ENCODE measurements around the gene SETD6. TPM values are rescaled to one million over a fixed set of nuclear protein-coding genes. Genes with fewer than 3 reads are reported as not detected.

SETD6 gene
- total and polyA plus RNA-seq, 2 of the 8 experiments (the other 6 are each of a cell fraction or from before 2014, with no cell fraction given) = 25.3 to 40.5 TPM

DNA sequence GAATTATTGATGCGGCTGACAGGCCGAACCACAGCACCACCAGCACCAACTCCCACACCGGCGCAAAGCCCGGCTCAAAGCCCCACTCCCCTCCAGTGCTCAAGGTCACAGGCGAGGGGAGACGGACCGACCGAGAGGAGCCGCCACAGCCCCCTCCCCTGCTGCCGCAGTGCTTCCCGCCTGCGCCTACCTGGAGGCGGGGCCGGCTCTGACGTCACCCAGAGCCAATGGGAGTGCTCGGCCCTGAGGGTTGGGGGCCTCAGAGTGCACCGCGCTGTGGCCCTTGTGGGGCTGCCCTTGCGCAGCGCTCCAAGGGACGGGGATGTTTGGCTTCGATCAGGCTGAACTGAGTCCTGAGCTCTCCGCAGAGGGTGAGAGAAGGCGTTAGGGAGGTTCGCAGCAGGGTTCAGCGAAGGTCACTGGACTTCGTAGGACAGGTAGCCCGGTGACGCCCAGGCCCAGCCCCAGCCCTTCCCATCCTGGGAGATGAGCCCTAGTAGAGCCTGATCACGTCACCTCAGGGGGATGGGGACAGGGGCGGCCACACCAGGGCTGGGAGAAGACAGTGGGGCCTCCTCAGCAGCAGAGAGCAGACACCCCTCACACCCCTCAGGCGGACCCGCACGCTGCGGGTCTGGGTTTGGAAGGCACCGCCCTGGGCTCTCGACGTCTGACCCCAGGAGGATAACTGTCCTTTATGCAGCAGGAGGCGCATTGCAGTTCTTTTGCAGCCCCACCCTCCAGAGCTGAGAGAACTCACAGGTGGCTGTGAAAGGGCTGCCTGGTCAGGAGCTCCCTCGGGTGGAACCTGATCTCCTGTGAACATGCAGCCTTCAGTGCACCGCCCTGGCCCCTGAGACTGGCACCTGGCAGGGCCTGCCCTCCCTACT is 13.8 kb upstream of the SETD6 start (continued):
- TF ChIP-seq CHD2 (IDR thresholded peaks at IDR 0.05; ENCODE audit: low read length) = 0 out of 2 replicates have a peak, but pooled peaks have one; percentile 41
